Measurements from ENCODE around the gene LRP6. TPM values are rescaled to one million over a fixed set of nuclear protein-coding genes. Genes with fewer than 3 reads are reported as not detected.

Gene LRP6
- total and polyA plus RNA-seq, 12 donors = 3.5 to 31.9 (median 17.5) TPM

DNA sequence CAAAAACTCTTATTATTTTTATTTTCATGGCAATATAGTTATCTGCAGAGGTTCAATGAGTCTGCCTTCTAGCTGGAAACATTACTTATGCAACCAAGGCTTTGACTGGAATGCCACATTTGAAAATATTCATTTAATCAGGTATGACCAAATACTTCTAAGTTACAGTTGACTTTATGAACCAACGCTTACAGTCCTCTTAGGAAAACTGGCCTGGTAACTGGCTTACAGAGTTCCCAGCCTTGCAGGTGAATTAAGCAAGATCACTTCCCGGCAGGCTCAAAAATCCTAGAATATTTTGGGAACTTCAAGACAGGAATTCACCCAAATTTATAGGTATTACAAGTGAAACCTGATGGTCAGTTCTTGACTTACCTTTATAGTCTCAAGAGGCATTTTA, 12.3 kb downstream of the LRP6 start:
- TF ChIP-seq POLR2A (IDR thresholded peaks at IDR 0.05) = no peak
- TF ChIP-seq CTCF (IDR thresholded peaks at IDR 0.05) = no peak
- 94 to 100% (median 95%) methylated on average over 2 of the region's 2 CpGs for WGBS, 4 donors

DNA sequence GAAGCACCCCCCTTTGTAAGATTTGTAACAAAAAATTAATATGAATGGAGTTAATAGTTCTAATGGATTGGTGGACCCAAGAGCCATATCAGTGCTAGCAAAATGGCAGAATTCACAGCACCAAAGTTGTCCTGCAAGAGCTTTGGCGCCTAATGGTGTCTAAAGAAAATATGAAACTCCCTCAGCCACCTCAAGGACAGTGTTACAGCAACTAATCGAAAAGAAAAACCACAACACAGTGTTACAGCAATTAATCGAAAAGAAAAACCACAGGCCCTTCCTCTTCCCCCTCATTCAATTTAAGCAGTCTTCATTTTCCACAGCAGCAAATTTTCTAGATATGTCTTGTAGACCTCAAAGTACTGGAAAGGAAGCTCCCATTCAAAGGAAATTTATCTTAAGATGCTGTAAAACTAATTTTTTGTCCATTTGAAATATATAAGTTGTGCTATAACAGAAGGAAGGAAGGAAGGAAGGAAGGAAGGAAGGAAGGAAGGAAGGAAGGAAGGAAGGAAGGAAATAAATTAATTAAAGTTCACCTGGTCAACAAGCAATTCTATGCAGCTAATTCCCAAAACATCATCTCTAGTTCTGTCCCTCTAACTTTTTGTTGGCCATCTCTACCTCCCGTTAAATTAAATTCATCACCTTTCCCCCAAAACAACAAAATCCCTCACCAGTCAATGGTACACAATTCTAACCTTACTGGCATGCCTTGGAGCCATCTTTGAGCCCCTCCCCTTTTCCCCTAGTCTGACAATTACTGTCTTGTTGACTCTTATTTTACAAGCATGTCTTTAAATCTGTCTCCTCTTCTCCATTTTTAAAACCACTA, 17.4 kb downstream of the LRP6 start:
- DNase-seq = no peak
- TF ChIP-seq POLR2A (IDR thresholded peaks at IDR 0.05) = no peak
- Histone ChIP-seq H3K27ac (no peak overlapping the region), H3K36me3 (replicated peaks in 1 of 2) (no peaks in the 10 kb centered on the region), H3K27me3 (no peaks in the 10 kb centered on the region), H3K9me3 (replicated peaks in 1 of 3) (no peaks in the 10 kb centered on the region), H3K4me3 (no peak overlapping the region), H3K4me1 (replicated peaks in 1 of 2) (no peaks in the 10 kb centered on the region)
- intact Hi-C loops (cut with DNase I) = no loop called here
- WGBS, 4 donors = 76 to 82% (median 78%) methylated on average over 4 of the region's 4 CpGs

More for the DNA sequence above, 12.3 kb downstream of the LRP6 start:
- no peaks in the 10 kb centered on the region for H3K36me3 ChIP-seq (replicated peaks in 1 of 2)
- no peak overlapping the region for H3K4me3 ChIP-seq
- intact Hi-C loops (cut with DNase I) = no loop called here
- no peak for DNase-seq
- no peak overlapping the region for H3K27ac ChIP-seq
- peaks cover 0 to 12% of the 10 kb centered on the region in 2 donors for H3K4me1 ChIP-seq (replicated peaks in 1 of 2)
- H3K9me3 ChIP-seq (replicated peaks in 1 of 3) = no peaks in the 10 kb centered on the region
- H3K27me3 ChIP-seq = no peaks in the 10 kb centered on the region

DNA sequence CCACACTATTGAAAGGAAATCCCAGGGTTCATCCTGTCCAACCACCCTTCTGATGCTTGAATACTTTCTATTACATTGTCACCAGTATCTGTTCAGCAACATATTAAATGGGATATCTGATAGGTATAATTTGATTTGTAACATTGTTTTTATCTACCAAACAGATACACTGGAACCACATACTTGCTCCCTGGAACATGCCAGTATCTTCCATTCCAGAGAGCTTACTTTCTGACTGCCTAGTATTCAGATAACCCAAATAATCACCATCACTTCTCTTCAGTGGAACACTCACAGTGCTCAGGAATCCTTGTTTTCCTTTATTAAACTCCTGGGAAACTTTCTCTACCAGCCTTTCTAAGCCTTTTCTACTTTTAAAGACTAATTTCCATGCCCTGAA, 19.3 kb downstream of the LRP6 start:
- Histone ChIP-seq H3K27ac (no peak overlapping the region), H3K36me3 (replicated peaks in 1 of 2) (no peaks in the 10 kb centered on the region), H3K27me3 (no peaks in the 10 kb centered on the region), H3K4me1 (replicated peaks in 1 of 2) (peaks cover 0 to 6% of the 10 kb centered on the region in 2 donors), H3K4me3 (no peak overlapping the region), H3K9me3 (replicated peaks in 1 of 3) (no peaks in the 10 kb centered on the region)
- no peak for DNase-seq
- TF ChIP-seq CTCF (IDR thresholded peaks at IDR 0.05) (no peak), POLR2A (IDR thresholded peaks at IDR 0.05) (no peak)
- intact Hi-C loops (cut with DNase I) = no loop called here

DNA sequence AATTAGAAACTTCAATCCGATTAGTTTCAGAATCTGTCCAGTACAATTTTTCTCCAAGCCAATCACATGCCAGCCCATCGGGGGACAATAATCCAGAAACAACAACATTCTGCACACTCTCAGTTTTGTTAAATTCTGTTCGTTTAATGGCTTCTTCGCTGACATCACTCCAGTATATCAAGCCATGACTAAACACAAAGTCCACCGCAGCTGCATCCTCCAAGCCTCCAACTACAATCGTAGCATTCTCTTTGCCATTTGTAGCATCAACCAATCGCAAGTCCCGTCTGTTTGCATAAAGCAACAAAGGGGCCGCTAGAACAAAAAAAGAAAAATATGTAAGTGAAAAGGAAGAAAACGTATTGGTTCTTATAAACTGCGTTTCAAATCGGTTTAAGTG, 22.5 kb downstream of the LRP6 start:
- Histone ChIP-seq H3K27ac (no peak overlapping the region), H3K9me3 (replicated peaks in 1 of 3) (no peaks in the 10 kb centered on the region), H3K4me3 (no peak overlapping the region), H3K27me3 (no peaks in the 10 kb centered on the region), H3K4me1 (replicated peaks in 1 of 2) (peaks cover 0 to 6% of the 10 kb centered on the region in 2 donors), H3K36me3 (replicated peaks in 1 of 2) (no peaks in the 10 kb centered on the region)
- WGBS, 4 donors = 88 to 92% (median 91%) methylated on average over 12 of the region's 12 CpGs
- intact Hi-C loops (cut with DNase I) = no loop called here
- TF ChIP-seq POLR2A (IDR thresholded peaks at IDR 0.05) = no peak
- TF ChIP-seq CTCF (IDR thresholded peaks at IDR 0.05) = no peak
- no peak for DNase-seq

All from adrenal gland (tissue), 12 donors.